DMS53 treated with DMSO at 0.1 percent for 48 hours (cell line): Measurements from ENCODE around the gene IRF2.

Experiments used
- DNase-seq: peaks from one replicate; lab custom pipeline; 2025; ENCODE audit not compliant: unreplicated experiment; lab: John Stamatoyannopoulos, UW

IRF2 gene

DNA sequence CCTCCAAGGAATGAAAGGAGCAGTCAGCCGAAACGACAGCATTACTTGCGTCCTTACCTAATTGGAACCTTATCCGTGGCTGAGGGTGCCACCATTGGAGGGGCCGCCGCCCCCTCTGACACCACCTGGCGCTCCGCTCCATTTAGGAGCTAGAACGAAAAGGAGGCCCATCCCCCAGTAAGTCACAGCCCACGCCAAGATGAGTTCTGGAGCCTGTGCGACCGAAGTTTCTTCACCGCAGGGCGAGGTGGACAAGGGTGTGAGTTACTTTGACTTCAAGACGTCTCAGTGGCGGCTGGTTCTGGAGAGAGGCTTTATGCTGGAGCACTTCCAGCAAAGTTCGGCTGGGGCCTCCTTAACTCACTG is 729 bp upstream of the IRF2 start:
- DNase-seq: no peak

- peak; percentile 9 for DNase-seq
These were observed 669 bp downstream of the IRF2 start for GRCh38 chr4:184473499-184474262.

DNA sequence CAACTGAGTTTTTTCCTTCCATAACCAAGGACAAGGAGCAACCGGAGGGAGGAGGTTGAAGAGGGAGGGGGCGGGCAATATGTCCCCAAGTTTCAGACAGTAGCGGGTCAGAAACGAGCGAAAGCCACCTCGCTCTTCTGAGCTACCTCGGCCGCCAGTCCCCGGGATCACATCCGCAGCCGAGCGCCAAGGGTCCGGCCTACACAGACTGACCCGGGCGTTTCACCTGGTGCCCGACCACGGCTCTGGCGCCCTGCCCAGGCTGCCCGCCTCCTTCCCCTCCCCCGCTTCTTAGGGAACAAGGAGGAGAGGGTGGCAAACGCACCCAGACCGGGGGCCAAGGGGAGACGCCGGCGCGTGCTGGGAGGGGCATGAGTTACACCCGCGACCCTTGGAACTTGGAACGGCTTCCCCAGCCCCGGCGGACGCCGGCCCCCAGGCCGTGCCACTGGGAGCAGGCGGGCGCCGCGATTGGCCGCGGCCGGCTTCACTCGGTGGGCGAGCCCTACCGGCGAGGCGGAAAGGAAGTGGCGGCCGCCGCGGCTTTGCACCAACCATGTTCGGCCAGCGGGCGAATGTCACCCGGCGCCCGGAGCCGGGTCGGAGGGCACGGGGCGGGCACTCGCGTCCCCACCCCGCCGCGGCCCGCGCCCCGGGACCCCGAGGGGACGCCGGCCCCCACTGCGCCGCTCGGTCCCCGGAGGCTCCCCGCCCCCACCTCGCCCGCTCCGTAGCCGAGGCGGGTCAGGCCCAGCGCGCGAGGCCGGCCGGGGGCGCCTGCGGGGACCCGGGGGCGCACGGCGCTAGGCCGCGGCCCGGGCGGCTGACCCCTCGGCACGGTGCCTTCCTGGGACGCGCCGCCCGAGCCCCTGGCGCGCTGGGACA is 1.5 kb downstream of the IRF2 start:
- DNase-seq: peak; percentile 49

DNA sequence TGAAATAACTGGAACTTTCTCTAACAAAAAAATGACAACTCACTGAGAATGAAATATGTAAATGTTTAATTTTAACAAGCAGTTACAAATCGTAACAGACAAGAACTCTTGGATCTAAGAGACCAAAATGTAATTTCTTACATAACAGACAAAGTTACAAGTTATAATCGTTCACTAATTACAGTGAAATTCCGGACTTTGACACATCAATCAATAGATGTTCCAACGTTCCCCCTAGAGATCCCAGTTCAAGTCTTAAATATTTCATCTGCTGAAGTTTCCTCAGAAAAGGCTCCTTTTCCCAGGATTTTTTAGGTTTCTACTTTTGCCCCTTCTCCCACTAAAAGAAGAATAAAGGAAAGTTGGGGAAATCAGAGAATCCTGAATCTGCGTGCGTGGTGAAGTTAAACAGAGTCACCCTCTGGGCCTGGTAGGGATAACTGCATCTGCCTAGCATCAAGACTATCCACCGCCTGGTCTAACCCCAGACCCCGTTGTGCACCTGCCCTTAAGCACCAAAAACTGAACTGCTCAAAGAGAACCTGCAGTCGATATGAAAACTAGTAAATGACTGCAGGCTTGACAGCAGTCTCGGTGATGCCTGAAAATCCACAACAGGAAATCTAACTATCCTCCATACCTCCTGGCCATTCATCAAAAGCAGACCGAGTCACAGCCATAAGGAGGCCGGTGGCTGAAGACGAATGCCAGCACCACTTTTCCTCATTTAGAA is 2.3 kb downstream of the IRF2 start:
- DNase-seq: peak; percentile 26

DNA sequence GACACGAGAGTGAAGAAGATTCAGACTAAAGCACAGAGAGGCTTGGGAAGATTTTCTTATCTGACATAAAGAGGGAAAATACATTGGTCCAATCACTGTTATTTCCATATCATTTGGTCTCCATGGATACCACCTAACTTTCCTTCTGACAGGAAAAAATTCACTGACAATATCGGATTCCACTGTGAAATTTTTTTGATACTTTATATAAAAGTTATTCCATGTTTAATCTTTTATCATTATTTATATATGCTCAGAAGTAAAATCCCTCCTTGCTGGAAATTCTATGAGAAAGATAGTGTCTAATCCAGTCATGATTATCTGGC is 3.6 kb downstream of the IRF2 start:
- DNase-seq: no peak

- DNase-seq: no peak
These were observed 7.7 kb downstream of the IRF2 start for GRCh38 chr4:184466634-184467033.

- DNase-seq: no peak
These were observed 9.4 kb downstream of the IRF2 start for GRCh38 chr4:184464759-184465454.

DNA sequence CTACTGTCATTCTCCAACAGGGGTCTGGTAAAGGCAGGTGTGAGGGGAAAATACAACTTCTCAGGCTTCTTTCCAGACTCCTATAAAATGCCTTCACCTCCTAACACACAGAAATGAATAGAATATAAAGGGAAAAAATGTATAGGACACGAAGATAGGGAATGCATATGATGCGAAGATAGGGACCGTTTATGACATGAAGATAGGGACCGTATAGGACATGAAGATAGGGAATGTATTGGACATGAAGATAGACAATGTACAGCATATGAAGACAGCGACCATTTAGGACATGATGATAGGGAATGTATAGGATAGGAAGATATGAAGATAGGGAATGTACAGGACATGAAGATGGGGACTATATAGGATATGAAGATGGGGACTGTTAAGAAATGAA is 10.5 kb downstream of the IRF2 start:
- no peak for DNase-seq

GRCh38 chr4:184463158-184463557 is 11.2 kb downstream of the IRF2 start:
- DNase-seq: no peak

- peak; percentile 76 for DNase-seq
These were observed 11.6 kb downstream of the IRF2 start for GRCh38 chr4:184462724-184463123.

DNA sequence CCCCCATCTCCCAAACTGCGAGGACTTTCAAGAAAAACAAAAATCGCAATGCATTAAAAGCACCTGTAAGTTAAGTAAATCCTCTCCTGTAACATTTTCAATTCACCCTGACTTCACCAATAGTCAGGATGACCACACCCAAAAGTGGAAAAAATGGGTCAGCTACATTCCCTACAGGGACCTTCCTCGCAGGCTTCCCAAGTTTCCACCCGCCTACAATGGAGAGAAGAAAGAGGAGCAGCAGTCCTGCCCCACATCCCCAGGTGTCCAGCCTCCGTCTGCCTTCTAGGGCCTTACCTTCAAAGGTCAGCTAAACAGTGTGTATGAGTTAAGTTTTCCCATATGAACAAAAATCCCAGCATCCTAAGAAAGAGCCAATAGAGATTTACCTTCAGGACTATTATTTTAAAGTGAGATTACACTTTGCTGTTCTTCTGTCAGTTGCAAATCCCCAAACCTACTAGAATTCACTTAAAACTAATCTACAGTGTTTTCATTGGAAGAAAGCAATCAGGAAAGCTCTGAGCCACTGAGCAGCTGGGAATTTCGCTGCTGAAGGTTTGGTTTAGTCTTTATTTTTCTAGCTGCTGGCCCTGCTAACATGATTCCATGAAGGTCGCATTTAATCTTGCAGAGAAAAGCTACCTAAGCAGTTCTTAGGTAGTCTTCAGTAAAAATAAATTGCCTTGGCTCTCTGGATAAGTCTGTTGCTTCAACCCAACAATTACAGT is 12.5 kb downstream of the IRF2 start:
- DNase-seq: no peak

GRCh38 chr4:184460499-184461285 is 13.7 kb downstream of the IRF2 start:
- DNase-seq: no peak

DNA sequence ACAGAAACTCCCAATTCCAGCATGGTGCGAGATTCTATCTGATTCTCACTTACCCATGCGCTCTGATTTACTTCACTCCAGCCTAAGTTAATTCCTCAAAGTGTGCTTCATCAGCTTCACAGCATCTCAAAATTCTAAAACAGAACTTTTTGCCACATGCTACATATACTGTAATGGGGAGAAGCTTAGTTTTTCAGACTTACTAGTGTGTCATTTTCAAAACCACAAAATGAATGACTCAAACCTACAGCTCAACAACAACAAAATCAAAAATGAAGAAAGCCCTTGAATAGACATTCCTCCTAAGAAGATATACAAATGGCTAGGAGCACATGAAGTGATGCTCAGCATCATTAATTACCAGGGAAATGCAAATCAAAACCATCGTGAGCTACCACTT is 14.9 kb downstream of the IRF2 start:
- DNase-seq: no peak

- no peak for DNase-seq
These were observed 16.7 kb downstream of the IRF2 start for GRCh38 chr4:184457535-184458249.

- no peak for DNase-seq
These were observed 18.0 kb downstream of the IRF2 start for GRCh38 chr4:184456337-184456736.

DNA sequence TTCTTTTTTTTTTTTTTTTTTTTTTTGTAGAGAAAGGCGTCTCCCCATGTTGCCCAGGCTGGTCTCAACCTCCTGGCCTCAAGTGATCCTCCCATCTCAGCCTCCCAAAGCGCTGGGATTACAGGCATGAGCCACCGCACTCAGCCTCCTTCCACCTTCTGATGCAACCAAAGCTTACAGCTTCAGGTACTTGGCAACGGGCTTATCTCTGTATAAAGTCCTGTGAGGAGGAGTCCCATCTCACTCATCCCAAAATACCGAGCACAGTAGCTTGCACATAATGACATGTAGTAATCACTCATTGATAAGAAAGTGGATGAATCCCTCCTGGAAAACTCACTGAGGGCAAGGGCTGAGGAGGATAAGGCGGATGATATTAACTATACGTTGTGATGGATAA is 19.1 kb downstream of the IRF2 start:
- no peak for DNase-seq

- no peak for DNase-seq
These were observed 20.8 kb downstream of the IRF2 start for GRCh38 chr4:184453365-184454160.

DNA sequence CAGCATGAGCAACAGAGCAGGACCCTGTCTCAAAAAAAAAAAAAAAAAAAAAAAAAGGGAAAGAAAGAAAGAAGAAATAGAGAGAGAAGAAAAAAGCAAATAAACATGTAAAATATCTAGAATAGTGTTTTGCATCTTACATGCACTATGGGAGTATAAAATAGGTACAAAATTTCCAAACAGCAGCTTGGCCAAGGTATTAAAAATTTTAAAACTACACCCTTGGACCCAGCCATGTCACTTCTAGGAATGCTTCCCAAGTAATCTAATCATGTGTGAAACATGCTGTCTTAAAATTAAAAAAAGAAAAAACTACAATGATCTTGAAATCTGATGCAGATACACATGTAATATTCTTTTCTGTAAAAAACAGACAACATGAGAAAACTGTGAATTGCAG is 21.6 kb downstream of the IRF2 start:
- DNase-seq: no peak
